ENCODE results near the gene ZNF460. TPM values are rescaled to one million over a fixed set of nuclear protein-coding genes. Genes with fewer than 3 reads are reported as not detected.

ZNF460 gene
- total and polyA plus RNA-seq, 10 of the 15 experiments (the other 5 are each of a cell fraction or from before 2014, with no cell fraction given) = 0.15 to 43.0 (median 8.7) TPM

GRCh38 chr19:57245959-57246358 is 34.3 kb upstream of the ZNF460 start:
- SMC1A ChIA-PET (ENCODE audit: uncharacterized antibody, unreplicated experiment) = interaction anchor here (1.1 to 1.3 kb wide), 2 partner anchors 11 to 27 kb away, joined by 3 read pairs; no protein-coding TSS in a partner anchor

More at GRCh38 chr19:57245959-57246358, 34.3 kb upstream of the ZNF460 start:
- in situ Hi-C loops (cut with MboI) (no loop called here), intact Hi-C loops (cut with micrococcal nuclease; ENCODE audit: unreplicated experiment) (no loop called here)
- TF ChIP-seq YBX1 (IDR thresholded peaks at IDR 0.05) (no peak), CTCF (IDR thresholded peaks at IDR 0.05 in 2 of 3, conservative IDR thresholded peaks at IDR 0.05 in 1 of 3; ENCODE audit: control insufficient read depth in 2 of 3, extremely low read depth in 1 of 3, insufficient read depth in 1 of 3, low read depth in 3 of 3, low read length in 3 of 3) (no peak), ETV6 (conservative IDR thresholded peaks at IDR 0.05 in 1 of 2, IDR thresholded peaks at IDR 0.05 in 1 of 2; ENCODE audit: borderline replicate concordance in 1 of 2, low read depth in 1 of 2) (no peak), ASH2L (IDR thresholded peaks at IDR 0.05; ENCODE audit: borderline replicate concordance, low read depth) (no peak), NR2F1 (conservative IDR thresholded peaks at IDR 0.05) (no peak), CREB1 (IDR thresholded peaks at IDR 0.05; ENCODE audit: low read depth) (no peak), BCL3 (IDR thresholded peaks at IDR 0.05; ENCODE audit: borderline replicate concordance, insufficient read depth, low read depth, low read length, poor library complexity, severe bottlenecking) (no peak), SUPT20H (IDR thresholded peaks at IDR 0.05; ENCODE audit: borderline replicate concordance, control insufficient read depth, low read depth, low read length) (no peak), RELA (IDR thresholded peaks at IDR 0.05; ENCODE audit: borderline replicate concordance, partially characterized antibody) (no peak), STAT3 (IDR thresholded peaks at IDR 0.05; ENCODE audit: low read depth, low read length) (no peak), YY1 (IDR thresholded peaks at IDR 0.05; ENCODE audit: low read depth, low read length) (no peak)
- RAD21 ChIA-PET (ENCODE audit: unreplicated experiment) = no interaction called here
- DNase-seq (ENCODE audit: low read depth, low spot score) (no peak), ATAC-seq (no peak), FAIRE-seq (no peak)
- H2AFZ ChIP-seq (ENCODE audit: control insufficient read depth, low read depth, low read length) = no peak overlapping the region
- H3K4me3 ChIP-seq = no peak overlapping the region
- H3K27ac ChIP-seq (ENCODE audit: control insufficient read depth, insufficient read depth) = no peak overlapping the region
- no peaks in the 10 kb centered on the region for H3K27me3 ChIP-seq (replicated peaks in 1 of 2; ENCODE audit: control insufficient read depth in 2 of 2, insufficient read depth in 2 of 2, low read length in 1 of 2)
- 81% methylated on average over 6 of the region's 6 CpGs for WGBS (ENCODE audit: insufficient coverage, insufficient replicate concordance, low lambda C conversion rate, missing lambda C conversion rate)
- H3K9ac ChIP-seq (ENCODE audit: control insufficient read depth, insufficient read depth, low read length) = no peak overlapping the region
- H3K79me2 ChIP-seq (ENCODE audit: control insufficient read depth, insufficient read depth, low read length) = peaks cover 23% of the 10 kb centered on the region
- BruUV-seq (replicated peaks) = no TSS peak
- H3K9me3 ChIP-seq (replicated peaks; ENCODE audit: control insufficient read depth, insufficient read depth, low read length) = no peaks in the 10 kb centered on the region
- H3K36me3 ChIP-seq (ENCODE audit: control insufficient read depth in 2 of 2, insufficient read depth in 2 of 2, low read length in 1 of 2) = peaks cover 2% of the 10 kb centered on the region in 2 experiments; a peak in 3 of 4 replicates
- no peak overlapping the region for H3K4me2 ChIP-seq (ENCODE audit: control insufficient read depth, insufficient read depth)
- peaks cover 6% of the 10 kb centered on the region; the same call in 1 of the 2 replicates for H3K4me1 ChIP-seq (ENCODE audit: control insufficient read depth, insufficient read depth, low read length)
- POLR2A ChIA-PET = no interaction called here
- no peaks in the 10 kb centered on the region for H4K20me1 ChIP-seq (ENCODE audit: control insufficient read depth, insufficient read depth)
- CTCF ChIA-PET = no interaction called here
